Left hindlimb (tissue), 1 donor: Measurements from ENCODE around the gene NMRAL1.
A peak's percentile ranks its signal among the peaks of the same experiment; 100 is the strongest.

Experiments used
- DNase-seq: peaks from one replicate; pipeline ENCODE4 v3.0.0-alpha.2; 2018

Gene NMRAL1

DNA sequence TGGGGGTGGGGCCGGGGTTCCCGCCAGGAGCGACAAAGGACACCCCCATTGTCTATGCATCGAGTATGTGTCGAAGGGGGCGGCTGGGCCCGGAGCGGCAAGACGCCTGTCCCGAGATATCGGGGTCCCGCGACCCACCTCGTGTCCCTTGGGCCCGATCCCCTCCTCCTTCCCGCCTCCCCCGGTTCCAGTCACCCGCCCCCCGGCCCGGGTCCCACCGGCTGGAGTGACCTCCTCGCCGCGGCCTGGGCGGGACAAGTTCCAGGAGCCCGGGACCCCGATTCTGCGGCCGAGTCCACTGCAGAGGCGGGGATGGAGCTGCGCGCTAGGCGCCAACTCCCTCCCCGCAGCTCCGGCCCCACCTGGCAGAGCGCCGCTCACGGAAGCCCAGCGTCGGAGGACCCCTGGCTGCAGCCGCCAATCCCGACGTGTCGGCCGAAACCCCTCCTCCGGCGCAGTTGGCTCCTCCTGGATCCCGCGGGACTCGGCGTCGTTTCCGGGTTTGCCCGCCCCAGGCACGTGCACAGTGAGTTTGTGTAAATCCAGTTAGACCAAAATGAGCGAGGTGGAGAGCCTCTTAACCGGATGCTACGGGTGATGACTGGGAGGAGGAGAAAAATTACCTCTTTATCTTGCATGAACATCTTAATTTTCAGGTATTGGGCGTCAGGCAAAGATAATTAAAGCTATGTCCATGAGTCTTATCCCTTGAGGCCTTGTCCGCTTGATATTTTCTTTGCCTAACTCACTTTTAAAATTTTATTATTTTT is at the start of gene NMRAL1:
NMRAL1 (minus strand) TSS at position 434 of the 770 bp plus-strand sequence. CDS start 493 bp downstream, outside the sequence.
- DNase-seq: peak; percentile 97

DNA sequence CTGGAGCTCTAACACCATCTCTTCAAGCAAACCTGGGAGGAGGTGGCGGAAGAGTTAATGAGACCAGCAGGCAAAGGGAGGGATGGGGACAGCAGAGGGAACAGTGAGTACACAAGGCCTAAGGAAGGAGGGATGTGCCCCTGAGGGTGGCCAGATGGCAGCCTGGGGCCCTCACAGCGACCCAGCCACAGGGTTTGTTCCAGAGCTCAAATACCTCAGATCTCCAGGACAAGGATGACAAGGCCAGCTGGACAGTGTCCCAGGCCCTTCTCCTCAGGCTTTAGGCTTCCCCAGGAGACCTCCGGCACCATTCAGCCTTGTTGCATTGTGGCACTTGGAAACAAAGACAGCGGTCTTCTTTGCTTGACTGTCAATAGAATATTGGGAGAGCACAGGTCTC is 49.3 kb upstream of the NMRAL1 start:
- DNase-seq: no peak

DNA sequence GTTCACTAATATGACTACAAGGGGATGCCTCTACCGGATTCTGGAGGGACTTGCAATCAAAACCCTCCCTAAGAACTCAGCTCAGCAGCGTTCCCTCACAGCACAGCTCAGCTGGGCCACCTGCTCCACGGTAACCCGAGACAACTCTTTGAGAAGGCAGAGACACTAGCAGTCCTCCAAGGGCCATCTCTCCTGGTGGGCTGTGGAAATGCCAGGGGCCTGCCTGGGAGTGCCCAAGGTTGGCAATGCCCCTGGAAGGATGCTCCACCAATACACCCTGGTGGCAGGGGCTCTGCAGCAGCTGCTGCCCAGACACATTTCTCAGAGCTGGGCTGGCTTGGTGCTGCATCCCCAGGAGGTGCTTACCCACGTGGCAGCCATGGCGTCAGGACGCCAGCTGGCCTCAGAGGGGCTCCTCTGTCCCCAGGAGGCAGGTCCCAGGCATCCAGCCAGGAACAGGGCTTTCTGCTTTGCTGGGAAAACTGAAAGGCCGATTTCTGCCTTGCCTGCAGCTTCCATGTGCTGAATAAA is 47.7 kb upstream of the NMRAL1 start:
- DNase-seq: peak; percentile 63

DNA sequence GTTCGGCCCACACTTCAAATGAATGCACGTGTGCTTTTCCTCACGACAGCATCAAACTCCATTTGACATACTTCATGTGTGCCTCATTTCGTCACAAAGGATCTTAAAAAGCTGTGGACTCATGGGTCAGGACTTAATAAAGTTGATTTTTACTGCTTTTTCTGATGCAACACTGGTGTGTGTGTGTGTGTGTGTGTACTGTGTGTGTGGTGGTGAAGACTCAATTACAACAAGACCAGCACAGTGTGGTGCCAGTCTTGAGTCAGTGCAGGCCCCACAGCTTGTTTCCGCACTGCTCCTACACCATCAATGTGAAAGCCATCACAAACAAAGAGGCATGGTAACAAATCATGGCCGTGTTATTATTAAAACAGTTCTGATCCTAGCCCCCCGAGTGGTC is 46.5 kb upstream of the NMRAL1 start:
- no peak for DNase-seq

DNA sequence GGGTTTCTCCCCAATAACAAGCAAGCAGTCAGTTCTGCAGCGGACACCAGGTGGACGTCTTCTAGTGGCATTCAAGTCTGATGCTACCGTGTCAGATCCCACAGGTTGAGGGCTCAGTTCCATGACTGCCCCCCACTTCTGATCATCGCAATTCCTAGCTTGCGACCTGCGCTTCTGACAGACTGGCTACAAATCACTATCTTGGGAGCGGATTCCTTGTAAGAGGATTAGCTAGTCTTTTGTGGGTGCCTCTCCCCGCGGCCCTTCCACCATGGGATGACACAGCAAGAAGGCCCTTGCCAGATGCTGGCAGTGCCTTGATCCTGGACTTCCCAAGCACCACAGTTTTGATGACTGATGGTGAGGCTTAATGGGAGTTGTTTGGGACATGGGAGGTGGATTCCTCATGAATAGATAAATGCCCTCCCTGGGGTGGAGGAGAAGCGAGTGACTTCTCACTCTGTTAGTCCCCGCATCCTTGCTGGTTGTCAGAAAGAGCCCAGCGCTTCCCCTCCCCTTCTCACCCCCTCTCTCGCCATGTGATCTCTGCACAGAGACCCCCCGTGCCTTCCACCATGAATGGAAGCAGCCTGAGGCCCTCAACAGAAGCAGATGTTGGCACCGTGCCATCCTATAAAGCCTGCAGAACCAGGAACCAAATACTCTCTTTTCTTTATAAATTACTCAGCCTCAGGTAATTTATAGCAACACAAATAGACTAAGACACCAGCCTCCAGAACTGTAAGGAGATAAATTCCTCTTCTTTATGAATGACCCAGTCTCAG is 45.0 kb upstream of the NMRAL1 start:
- DNase-seq: no peak

DNA sequence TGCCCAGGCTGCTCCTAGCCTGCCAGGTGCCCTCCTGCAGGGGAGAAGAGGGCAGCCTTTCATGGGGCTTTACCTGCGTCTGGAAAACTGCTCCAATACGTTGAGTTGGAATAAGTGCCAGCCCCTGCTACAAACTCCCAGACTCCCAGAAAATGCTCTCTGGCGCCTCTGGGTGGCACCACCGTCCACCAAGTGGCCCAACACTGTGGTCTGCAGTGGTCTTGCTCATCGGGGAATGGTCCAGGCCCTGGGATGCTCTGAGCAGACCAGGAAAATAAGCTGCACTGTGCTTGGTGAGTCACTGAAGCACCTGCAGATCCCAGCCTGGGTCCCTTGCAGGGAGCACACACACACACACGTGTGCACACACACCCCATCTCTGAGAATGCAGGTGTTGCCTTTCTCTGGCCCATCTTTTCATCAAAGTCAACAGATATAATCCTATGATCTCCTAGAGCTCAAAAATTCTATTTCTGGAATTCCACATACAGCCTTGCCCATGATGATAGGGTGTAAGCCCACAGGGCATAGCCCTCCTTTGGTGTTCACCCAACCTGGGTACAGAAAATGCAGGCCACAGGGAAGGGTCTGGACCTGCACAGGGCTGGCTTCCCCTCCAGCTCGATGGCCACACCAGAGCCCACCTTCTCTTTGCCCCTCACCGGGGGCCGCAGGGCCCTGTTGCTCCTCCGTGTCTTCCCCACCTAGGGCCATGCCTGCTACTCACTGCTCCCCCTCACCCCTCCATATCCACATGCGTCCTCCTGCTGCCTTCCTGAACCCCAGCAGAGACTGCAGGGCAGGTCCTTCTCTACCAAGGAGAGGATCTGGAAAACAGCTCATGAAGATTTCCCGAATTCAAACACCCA is 43.6 kb upstream of the NMRAL1 start:
- no peak for DNase-seq

DNA sequence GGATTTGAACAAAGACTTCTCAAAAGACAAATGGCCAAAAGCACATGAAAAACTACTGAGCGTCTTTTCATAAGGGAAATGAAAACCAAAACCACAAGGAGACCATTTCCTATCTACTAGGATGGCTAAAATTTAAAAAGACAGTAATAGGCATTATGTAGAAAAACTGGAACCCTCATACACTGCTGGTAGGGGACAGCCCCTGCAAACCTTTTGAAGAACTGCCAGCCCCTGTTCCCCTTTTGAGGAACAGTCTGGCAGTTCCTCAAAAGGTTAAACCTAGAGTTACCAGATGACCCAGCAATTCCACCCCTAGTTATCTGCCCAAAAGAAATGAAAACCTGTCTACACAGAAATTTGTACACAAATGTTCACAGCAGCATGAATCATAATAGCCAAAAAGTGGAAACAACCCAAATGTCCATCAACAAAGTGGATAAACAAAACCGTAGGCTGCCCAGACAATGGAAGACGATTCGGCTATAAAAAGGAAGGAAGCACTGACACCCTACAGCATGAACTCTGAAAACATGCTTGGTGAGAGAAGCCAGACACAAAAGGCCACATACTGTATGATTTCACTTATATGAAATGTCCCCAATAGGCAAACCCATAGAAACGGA is 41.3 kb upstream of the NMRAL1 start:
- DNase-seq: no peak

DNA sequence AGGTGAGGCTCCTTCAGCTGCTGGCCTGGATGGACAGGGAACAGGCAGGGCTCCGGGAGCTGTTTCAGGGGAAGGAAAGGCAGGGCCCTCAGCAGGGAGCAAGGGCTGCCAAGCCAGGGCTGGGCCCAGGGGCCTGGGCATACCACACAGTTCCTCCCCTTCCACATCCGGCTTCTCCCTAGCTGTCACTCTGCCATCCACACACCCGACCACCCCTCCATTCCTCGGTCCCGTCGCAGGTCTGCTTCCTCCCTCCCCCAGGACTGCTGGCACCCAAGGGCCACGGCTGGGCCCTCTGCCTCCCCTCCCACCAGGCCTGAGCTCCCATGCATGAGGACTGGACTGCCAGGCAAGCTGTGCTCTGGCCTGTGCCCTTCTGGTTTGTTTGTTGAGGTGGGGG is 40.2 kb upstream of the NMRAL1 start:
- no peak for DNase-seq

DNA sequence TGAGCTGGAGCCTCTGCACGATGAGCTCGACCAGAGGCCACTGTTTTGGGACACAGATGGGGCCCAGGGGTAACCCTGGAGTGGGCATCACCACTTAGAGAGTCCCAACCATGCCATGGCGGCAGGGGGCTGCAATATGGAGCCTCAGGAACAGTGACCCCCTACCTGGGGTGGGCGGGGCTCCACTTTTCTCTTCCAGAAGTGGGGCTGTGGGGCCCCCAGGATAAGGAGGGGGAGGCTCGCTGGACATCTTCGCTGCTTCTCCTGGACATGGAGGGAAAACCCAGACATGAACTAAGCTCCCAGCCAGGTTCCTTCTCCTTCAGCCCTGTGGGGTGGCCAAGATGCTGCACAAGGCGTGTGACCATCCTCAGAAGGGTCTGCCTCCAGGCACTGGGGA is 39.5 kb upstream of the NMRAL1 start:
- DNase-seq: no peak

DNA sequence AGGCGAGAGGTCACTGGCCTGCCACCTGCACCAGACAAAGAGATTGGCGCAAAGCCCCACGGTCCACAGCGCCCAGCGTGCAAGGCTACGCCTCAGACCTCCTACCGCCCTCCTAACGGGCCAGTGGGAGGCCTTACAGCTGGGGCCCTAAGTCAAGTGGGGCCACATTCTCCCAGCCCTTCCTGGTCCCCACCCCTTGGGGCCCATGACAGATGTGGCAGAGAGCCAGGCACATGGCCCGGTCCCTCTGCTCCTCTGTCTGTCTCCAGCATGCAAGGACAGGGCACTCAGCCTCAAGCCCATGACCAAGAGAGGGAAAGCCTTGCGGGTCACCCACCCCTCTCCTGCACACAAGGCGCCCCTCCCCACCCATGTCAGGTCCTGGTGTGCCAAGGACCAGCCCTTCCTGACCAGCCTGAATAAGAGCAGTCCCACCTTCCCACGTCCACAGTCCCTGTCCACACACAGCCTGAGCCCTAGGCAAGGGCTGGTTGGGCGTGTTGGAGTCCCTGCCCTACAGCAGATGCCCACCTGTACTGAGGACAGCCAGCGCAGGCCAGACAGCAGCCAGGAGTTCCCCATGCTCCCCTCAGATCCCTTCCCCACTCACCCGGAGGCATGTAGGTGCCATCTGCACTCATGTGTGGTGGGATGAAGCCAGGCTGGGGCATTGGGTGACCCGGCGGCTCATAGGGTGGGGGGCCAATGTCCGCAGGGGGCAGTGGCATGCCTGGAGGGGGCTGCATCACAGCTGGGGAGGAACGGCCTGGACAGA is 38.8 kb upstream of the NMRAL1 start:
- DNase-seq: no peak

DNA sequence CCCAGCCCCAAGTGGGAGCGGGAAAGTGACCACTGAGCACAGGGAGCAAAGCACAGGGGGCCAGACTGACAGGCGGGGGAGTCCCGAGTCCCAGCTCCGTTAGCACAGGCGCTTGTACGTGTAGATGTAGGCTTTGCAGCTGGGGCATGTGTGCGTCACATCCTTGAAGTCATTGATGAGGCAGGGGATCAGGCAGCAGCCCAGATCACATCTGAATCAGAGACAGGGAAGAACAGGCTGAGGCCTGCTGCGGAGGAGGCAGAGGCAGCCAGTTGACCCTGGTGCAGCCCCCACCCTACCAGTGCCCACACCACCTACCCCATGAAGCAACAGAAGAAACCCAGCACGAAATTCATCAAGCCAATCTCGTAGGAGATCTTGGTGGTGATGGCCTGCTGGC is 38.0 kb upstream of the NMRAL1 start:
- no peak for DNase-seq

DNA sequence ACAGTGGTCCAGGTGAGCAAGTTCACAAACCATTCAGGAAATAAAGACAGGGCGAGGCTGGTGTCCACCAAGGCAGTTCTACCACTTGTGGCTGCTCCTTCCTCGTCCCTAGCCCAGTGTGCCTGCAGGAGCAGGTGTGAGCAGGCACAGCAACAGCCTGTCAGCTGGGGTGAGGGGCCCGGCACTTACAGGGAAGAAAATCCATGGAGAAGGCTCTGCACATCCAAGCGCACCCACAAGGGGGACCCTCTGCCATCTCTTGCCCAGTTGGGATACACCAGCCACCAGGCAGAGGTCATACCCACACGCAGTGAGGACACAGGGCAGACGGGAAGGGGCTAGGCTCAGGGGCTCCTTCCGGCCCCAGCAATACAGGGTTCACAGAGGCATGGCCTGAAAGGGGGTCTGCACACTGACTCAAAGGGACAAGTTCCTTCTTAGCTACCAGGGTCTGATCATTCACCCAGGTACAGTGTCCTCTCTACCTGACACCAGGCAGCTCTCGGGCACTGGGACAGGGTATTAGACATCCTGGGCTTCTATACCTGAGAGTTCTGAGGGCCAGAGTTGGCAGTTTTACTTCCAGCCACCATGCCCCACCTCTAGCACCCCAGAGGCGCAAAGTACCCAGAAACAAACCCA is 37.1 kb upstream of the NMRAL1 start:
- peak; percentile 62 for DNase-seq

DNA sequence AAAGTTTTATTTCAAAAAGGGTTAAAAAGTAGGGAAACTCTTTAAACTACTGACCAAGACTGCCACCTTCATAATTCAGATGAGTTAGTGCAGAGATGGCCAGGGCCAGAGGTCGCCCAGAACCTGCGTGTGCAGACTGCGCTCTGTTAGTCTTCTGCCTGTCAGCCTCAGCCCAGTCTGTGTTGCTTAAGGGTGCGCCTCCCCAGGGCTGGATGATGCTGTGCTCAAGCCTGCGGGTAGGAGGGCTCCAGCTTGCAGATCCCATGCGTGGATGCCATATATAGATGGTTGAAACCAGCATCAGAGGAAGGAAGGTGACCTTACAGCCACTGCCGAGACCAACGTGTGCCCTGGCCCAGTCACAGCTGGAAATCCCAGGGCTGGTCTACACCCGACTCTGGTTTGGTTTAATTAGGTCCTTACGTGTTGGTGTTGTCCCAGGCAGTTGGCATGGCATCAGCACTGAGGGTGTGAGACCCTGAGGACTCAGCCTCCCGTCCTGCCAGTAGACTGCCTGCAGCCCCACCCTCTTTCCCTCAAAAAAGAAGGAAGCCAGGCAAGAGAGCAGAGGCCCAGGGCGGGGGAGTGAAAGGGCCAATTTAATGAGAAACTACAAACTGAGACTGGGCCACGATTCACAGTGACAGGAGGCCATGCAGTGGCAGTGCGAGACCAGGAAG is 36.5 kb upstream of the NMRAL1 start:
- no peak for DNase-seq

DNA sequence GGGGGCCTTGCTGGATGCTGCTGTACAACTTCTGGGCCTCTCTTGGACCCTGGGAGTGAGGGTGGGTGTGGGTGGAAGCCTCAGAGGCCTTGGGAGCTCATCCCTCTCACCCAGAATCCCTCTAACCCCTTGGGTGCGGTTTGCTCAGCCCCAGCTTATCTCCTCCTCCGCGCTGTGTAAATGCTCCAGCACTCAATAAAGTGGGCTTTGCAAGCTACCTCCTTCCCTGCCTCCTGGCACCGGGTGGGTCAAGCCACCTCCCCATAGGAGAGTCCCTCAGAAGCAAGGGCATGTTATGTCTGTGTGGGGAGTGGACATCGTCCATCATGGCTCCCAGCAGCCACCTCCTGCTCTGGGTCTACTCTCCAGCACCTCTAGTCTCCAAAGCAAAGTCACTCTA is 35.7 kb upstream of the NMRAL1 start:
- no peak for DNase-seq

DNA sequence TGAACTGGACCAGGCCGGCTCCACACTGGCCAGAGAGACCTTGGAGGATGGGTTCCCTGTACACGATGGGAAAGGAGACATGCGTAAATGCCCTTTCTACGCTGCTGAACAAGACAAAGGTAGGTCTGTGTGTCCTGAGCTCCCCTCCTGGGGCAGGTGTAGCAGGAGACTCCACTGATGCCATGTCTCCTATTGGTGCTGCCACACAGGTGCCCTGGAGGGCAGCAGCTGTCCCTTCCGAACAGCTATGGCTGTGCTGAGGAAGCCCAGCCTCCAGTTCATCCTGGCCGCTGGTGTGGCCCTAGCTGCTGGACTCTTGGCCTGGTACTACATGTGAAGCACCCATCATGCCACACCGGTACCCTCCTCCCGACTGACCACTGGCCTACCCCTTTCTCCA is 35.0 kb upstream of the NMRAL1 start:
- no peak for DNase-seq

DNA sequence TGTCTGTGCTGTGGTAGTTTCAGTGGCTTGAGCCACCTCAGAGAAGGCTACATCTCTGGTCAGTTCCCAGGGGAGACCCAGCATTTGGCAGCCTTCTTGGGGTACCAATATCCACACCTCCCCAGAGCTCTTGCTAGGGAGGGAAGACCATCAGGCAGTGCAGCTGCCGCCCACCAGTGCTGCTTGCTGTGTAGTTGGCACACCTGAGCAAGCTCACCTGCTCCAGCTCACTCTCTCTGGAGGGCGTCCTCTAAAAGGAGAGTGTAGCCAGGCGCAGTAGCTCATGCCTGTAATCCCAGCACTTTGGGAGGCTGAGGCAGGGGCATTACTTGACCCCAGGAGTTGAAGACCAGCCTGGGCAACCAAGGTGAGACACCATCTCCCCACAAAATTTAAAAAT is 34.4 kb upstream of the NMRAL1 start:
- DNase-seq: no peak

DNA sequence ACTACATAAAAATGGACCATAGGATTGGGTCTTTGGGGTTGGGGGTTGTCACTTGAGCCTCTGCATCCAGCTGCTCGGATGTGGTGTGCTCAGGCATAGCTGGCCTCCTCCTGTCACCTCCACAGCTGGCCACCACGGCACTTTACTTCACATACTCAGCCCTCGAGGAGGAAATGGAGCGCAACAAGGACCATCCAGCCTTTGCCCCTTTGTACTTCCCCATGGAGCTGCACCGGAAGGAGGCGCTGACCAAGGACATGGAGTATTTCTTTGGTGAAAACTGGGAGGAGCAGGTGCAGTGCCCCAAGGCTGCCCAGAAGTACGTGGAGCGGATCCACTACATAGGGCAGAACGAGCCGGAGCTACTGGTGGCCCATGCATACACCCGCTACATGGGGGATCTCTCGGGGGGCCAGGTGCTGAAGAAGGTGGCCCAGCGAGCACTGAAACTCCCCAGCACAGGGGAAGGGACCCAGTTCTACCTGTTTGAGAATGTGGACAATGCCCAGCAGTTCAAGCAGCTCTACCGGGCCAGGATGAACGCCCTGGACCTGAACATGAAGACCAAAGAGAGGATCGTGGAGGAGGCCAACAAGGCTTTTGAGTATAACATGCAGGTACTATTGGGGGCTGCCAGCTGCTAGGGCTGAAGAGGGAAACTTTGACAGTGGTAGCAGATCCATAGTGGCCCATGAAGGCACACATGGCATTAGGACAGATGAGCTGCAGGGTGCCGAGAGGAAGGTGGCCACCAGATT is 33.3 kb upstream of the NMRAL1 start:
- DNase-seq: no peak

DNA sequence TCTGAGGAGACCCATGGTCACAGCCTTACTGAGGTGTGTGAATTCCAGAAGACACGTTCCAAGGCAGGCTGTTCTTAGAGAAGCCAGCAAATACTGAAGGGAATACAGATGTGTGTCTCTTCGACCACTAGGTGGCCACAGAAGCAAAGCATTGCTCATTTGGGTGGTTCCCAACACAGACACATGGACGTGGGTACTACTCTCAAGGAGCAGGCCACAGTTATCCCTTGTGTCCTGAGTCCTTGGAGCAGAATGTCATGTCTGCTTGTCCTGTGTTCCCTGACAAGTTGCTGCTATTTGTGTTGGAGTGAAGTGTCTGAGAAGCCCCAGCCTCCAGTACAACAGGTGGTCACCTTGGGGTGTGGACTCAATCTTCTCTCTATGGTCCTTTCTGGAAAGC is 32.0 kb upstream of the NMRAL1 start:
- peak; percentile 71 for DNase-seq

DNA sequence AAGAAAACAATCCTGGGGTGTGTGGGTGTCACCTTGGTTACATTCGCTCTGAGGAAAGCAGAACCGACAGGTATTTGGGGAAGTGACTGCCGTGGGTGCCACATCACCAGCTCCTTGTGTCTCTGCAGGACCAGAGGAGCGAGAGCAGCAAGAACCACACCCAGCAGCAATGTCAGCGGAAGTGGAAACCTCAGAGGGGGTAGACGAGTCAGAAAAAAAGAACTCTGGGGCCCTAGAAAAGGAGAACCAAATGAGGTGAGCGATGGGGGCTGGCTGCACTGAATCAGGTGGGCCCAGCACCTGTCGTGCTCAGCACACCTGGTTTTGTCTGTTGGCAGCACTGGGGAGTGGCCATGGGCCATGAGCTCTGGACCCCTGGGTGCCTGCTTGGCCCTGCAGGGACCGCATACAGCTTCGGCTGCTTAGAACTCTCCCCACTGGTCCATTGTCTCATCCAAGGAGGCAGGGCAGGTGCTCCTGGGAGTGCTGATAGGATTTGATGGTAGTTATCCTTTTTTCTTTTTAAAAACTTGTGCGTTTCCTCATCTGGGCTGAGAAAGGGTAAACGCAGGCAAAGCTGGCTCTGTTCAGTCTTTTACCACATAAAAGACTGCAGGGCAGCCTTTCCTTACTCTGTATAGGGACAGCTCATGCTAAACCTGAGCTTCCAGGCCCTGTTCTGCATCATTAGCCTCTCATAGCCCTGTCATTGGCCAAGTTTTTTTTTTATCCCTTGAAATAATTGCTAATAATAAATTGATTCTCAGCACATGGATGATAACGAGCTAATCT is 31.1 kb upstream of the NMRAL1 start:
- no peak for DNase-seq
